Measurements from ENCODE around the gene DAP. TPM values are rescaled to one million over a fixed set of nuclear protein-coding genes. Genes with fewer than 3 reads are reported as not detected.

Gene DAP
- total RNA-seq, 1 experiment from 2014 or later, result 47.2 TPM

DNA sequence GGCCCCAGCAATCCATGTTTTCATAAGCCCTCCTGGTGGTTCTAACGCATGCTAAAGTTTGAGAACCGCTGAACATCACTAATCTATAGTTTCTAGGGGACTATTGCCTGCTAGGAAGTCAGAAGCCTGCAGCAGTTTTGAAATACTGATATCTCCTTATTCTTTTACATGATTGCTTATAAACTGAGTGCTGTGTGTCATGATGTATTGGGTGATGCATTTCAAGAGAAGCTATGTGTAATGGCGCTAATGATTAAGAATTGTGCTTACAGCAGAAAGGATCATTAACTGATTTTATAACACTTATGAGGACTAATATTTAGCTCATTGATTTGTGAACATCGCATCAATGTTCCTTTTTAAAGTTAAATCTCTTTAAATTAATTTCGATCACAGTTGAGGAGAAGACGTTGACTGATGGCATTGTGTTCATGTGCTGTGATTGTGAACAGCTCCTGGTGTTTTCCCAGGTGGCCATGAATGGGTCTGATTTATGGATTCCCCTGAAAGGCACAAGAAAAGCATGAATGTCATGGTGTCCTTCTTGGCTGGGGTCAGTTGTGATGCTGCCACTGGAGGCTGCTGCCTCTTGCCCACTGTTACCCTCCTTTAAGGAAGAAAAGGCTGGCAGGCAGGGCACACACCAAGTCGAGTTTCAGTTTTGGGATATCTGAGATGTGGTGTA, 12.0 kb upstream of the DAP start:
- H4K91ac ChIP-seq (ENCODE audit: insufficient read length, low read depth, low read length), result no peak overlapping the region

More for the DNA sequence above, 12.0 kb upstream of the DAP start:
- WGBS (ENCODE audit: extremely low coverage, insufficient read length, low lambda C conversion rate), result no CpG with 5 or more reads among the region's 7 CpGs
- Histone ChIP-seq H3K23ac (ENCODE audit: insufficient read length, low read depth, low read length) (no peak overlapping the region), H3K9me3 (ENCODE audit: control insufficient read depth, low read depth, low read length) (no peaks in the 10 kb centered on the region), H2AFZ (ENCODE audit: low read length) (no peak overlapping the region), H3K9ac (ENCODE audit: extremely low read depth, insufficient read length, low read length) (no peak overlapping the region), H3K79me2 (ENCODE audit: insufficient read depth, low read length) (no peaks in the 10 kb centered on the region), H3K56ac (ENCODE audit: insufficient read length, low read depth, low read length) (no peak overlapping the region), H3K27me3 (ENCODE audit: insufficient read depth, low read length) (no peaks in the 10 kb centered on the region), H4K20me1 (ENCODE audit: control insufficient read depth, insufficient read depth, insufficient read length) (no peaks in the 10 kb centered on the region), H2AK5ac (ENCODE audit: insufficient read length, low read length) (no peak overlapping the region), H4K5ac (ENCODE audit: insufficient read length, low read depth, low read length) (no peak overlapping the region), H3K79me1 (ENCODE audit: insufficient read depth, low read depth, low read length, poor library complexity, severe bottlenecking) (no peaks in the 10 kb centered on the region), H3T11ph (ENCODE audit: low read length) (no peak overlapping the region), H2BK5ac (ENCODE audit: insufficient read length, low read length) (no peak overlapping the region), H3K14ac (ENCODE audit: insufficient read depth, low read length) (no peak overlapping the region), H3K18ac (ENCODE audit: insufficient read length, low read depth, low read length) (no peak overlapping the region), H4K8ac (replicated peaks; ENCODE audit: insufficient read length, low read depth, low read length) (no peak overlapping the region), H2BK15ac (ENCODE audit: low read depth, low read length) (no peak overlapping the region), H3K4me1 (ENCODE audit: insufficient read depth, low read length) (no peaks in the 10 kb centered on the region), H2BK20ac (ENCODE audit: low read depth, low read length, poor library complexity, severe bottlenecking) (no peak overlapping the region), H3K23me2 (ENCODE audit: insufficient read length, low read depth, low read length, poor library complexity, severe bottlenecking) (no peaks in the 10 kb centered on the region), H3K4ac (ENCODE audit: low read depth, low read length) (no peak overlapping the region), H2BK120ac (ENCODE audit: low read depth, low read length, poor library complexity, severe bottlenecking) (no peak overlapping the region), H3K27ac (ENCODE audit: insufficient read length, low read depth, low read length) (no peak overlapping the region), H2BK12ac (ENCODE audit: insufficient read length, low read depth, low read length) (no peak overlapping the region), H3K4me2 (ENCODE audit: insufficient read depth, insufficient read length, low read length) (no peak overlapping the region)
- DNase-seq, result no peak
- TF ChIP-seq, protein P1, sequence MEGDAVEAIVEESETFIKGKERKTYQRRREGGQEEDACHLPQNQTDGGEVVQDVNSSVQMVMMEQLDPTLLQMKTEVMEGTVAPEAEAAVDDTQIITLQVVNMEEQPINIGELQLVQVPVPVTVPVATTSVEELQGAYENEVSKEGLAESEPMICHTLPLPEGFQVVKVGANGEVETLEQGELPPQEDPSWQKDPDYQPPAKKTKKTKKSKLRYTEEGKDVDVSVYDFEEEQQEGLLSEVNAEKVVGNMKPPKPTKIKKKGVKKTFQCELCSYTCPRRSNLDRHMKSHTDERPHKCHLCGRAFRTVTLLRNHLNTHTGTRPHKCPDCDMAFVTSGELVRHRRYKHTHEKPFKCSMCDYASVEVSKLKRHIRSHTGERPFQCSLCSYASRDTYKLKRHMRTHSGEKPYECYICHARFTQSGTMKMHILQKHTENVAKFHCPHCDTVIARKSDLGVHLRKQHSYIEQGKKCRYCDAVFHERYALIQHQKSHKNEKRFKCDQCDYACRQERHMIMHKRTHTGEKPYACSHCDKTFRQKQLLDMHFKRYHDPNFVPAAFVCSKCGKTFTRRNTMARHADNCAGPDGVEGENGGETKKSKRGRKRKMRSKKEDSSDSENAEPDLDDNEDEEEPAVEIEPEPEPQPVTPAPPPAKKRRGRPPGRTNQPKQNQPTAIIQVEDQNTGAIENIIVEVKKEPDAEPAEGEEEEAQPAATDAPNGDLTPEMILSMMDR (conservative IDR thresholded peaks at IDR 0.05), result no peak
- Mint-ChIP-seq H3K36me3 (ENCODE audit: insufficient read depth in 1 of 3, low read depth in 3 of 3) (no peaks in the 10 kb centered on the region), H3K4me3 (no peak overlapping the region), H3K27ac (no peak overlapping the region), H3K4me1 (no peaks in the 10 kb centered on the region), H3K27me3 (ENCODE audit: low read depth) (peaks cover 15% of the 10 kb centered on the region), H3K9me3 (no peaks in the 10 kb centered on the region)

Measured in H9 (cell line).